ENCODE results near the gene INCA1. TPM values are rescaled to one million over a fixed set of nuclear protein-coding genes. Genes with fewer than 3 reads are reported as not detected.
A peak's percentile ranks its signal among the peaks of the same experiment; 100 is the strongest.

The INCA1 gene
- total RNA-seq, 1 donor from 2014 or later, result 0.43 TPM

DNA sequence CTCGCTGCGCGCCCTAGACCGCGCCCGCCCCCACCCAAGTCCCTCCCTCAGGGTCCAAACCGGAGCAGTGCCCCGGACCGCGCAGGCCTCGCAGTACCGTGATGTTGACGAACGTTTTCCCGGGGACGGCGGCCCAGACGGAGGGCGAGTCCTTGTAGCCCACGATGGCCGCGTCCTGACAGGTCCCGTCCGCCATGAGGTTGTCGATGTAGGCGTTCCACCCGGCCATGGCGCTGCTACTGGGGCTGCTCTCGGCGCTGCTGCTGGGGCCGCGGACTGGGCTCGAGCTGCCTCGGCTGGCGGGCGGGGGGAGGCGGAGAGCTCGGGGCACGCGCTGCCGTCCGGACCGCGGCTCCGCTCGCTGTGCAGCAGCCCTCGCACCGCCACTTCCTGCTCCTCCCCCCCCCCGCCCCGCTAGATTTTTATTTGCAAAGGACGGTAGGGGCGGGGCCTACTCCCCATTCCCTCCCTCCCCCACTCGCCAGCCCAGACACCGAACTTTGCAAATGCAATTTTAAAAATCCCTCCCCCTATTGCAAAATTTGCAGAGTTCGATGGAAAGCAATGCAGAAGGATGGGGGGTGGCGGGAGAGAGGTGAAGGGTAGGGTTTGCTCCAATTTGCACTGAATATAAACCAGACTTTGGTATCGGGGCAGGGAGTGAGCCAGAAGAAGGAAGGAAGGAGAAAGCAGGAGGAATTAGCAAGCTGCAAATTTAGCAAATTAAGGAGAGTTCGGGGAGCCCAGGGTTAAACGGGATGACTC is 49.0 kb downstream of the INCA1 start, which contains the start of gene PFN1:
Gene PFN1 (minus strand): TSS at position 365 of the 765 bp plus-strand sequence. CDS start 136 bp downstream, at position 229.
- DNase-seq (ENCODE audit: low spot score), result peak; percentile 87
- Mint-ChIP-seq H3K27me3 (ENCODE audit: low read depth) (no peaks in the 10 kb centered on the region), H3K27ac (peak within 1 kb of the TSS; percentile 100), H3K36me3 (ENCODE audit: low read depth) (peaks cover 42% of the 10 kb centered on the region), H3K4me1 (ENCODE audit: low read depth) (peaks cover 40% of the 10 kb centered on the region), H3K9me3 (no peaks in the 10 kb centered on the region), H3K4me3 (ENCODE audit: low read depth) (peak within 1 kb of the TSS; percentile 100)
- intact Hi-C loops (cut with micrococcal nuclease), result loop anchor here (1.0 to 10.0 kb wide), 4 partner anchors 8 to 584 kb away; partner anchors contain the start of genes ARRB2, RNF167, SLC25A11 and SPAG7

DNA sequence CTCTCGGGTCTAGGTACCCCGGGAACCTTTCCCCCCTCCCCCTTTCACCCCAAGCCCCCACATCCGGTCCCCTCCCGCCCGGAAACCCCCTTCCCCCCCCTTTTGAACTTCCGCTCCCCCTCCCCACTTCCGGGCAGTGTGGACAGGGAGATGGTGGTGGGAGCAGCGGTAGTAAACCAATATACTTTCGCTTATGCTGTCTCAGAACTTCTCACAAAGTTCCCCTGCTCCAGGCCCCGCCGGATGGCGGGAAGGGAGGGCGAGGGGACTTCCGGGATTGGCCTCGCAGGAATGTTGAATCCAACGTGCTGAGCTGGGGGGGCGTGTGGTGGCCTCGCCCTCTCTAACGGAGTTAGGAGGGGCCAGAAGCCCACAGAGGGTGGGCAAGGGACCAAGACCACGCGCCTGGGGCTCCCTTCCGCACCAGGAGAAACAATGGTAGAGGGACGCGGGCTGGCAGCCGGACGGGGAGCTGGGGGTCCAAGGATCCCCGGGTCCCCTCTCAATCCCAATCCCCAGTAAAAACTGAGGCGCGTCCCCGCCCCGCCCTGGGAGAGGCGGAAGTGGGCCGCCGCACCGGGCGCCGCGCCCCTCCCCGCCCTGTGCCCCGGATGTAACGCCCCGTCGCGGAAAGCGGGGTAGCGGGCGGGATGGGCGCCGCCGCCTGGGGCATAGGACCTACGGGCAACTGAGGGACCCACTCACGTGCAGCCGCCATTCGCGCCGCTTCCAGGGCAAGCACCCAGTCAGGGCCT is 49.7 kb downstream of the INCA1 start:
- peak; percentile 69 for DNase-seq (ENCODE audit: low spot score)
- H3K27me3 Mint-ChIP-seq (ENCODE audit: low read depth), result no peaks in the 10 kb centered on the region
- intact Hi-C loops (cut with micrococcal nuclease), result loop anchor here (1.0 to 10.0 kb wide), 4 partner anchors 7 to 583 kb away; partner anchors contain the start of genes ARRB2, RNF167, SLC25A11 and SPAG7
- peak overlapping the region; percentile 95 for H3K27ac Mint-ChIP-seq
- peak overlapping the region; percentile 100 for H3K4me3 Mint-ChIP-seq (ENCODE audit: low read depth)
- no peaks in the 10 kb centered on the region for H3K9me3 Mint-ChIP-seq
- peaks cover 50% of the 10 kb centered on the region for H3K36me3 Mint-ChIP-seq (ENCODE audit: low read depth)
- H3K4me1 Mint-ChIP-seq (ENCODE audit: low read depth), result peaks cover 45% of the 10 kb centered on the region

DNA sequence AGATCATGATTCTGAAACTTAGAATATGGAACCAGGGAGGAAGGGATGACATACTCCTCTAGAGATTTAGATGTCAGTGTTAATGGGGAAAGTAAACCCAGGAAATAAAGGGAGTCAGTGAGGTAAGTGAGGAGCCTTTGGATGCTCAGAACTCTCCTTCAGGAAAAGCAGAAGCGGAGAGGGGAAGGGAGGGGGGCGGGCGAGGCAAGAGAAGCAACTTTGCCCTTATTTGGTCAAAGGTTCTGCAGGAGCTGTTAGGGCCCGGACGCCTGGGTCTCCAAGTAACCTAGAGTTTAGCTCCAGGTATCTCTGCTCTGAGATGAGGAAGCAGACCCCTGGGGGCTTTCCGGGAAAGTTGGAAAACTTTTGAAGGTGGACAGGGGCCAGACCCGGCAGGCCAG is 50.3 kb downstream of the INCA1 start:
- peaks cover 55% of the 10 kb centered on the region for H3K36me3 Mint-ChIP-seq (ENCODE audit: low read depth)

DNA sequence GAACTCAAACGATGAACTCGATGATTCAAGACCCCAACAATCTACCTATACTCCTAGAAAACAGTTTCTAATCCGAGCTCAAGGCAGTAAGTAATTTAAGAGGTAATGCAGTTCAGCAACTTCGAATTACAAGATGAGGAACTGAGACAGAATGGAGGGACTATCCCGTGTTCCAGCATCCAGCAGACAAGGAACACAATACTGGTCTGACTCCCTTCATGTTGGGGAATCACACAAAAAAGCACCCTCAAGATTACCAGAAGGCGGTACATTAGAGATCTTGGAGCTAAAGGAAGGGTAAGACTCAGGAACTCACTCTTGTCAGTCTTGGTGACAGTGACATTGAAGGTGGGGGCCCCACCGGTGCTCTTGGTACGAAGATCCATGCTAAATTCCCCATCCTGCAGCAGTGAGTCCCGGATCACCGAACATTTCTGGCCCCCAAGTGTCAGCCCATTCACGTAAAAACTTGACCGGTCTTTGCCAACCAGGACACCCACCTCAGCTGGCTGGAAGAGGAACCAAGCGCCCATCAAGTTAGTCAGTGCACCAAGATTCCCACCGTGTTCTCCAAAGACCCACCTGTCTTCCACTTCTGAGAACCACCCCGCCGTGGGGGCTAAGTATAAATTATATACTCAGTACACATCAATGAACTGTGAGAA is 50.9 kb downstream of the INCA1 start:
- Mint-ChIP-seq H3K4me1 (ENCODE audit: low read depth) (peaks cover 56% of the 10 kb centered on the region), H3K9me3 (no peaks in the 10 kb centered on the region), H3K27ac (peak overlapping the region; percentile 95), H3K27me3 (ENCODE audit: low read depth) (no peaks in the 10 kb centered on the region), H3K4me3 (ENCODE audit: low read depth) (peak overlapping the region; percentile 100), H3K36me3 (ENCODE audit: low read depth) (peaks cover 61% of the 10 kb centered on the region)
- intact Hi-C loops (cut with micrococcal nuclease), result loop anchor here (10.0 kb wide), 1 partner anchor 582 kb away; the partner anchor contains the start of gene UBE2G1
- no peak for DNase-seq (ENCODE audit: low spot score)

More for the DNA sequence above, 50.3 kb downstream of the INCA1 start:
- Mint-ChIP-seq H3K9me3 (no peaks in the 10 kb centered on the region), H3K27ac (peak overlapping the region; percentile 95), H3K4me3 (ENCODE audit: low read depth) (peak overlapping the region; percentile 100), H3K27me3 (ENCODE audit: low read depth) (no peaks in the 10 kb centered on the region), H3K4me1 (ENCODE audit: low read depth) (peaks cover 51% of the 10 kb centered on the region)
- intact Hi-C loops (cut with micrococcal nuclease), result loop anchor here (10.0 kb wide), 1 partner anchor 582 kb away; the partner anchor contains the start of gene UBE2G1
- no peak for DNase-seq (ENCODE audit: low spot score)

DNA sequence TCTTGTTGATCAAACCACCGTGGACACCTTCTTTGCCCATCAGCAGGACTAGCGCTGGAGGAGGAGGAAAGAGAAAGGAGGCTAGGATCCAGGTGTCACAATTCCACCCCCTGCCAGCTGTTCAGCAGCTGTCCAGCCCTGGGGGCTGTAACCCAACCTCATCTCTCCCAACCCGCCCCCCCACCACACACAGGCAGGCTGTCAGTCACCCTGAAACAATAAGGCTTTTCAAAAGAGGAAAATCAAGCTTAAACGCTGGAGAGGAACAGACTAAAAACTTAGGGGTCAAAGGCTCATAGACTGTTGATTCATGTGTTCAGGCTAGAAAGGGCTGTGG is 51.4 kb downstream of the INCA1 start:
- peak overlapping the region; percentile 95 for H3K27ac Mint-ChIP-seq
- H3K36me3 Mint-ChIP-seq (ENCODE audit: low read depth), result peaks cover 66% of the 10 kb centered on the region
- intact Hi-C loops (cut with micrococcal nuclease), result loop anchor here (2.0 to 10.0 kb wide), 2 partner anchors 37 to 581 kb away; partner anchors contain the start of gene UBE2G1

DNA sequence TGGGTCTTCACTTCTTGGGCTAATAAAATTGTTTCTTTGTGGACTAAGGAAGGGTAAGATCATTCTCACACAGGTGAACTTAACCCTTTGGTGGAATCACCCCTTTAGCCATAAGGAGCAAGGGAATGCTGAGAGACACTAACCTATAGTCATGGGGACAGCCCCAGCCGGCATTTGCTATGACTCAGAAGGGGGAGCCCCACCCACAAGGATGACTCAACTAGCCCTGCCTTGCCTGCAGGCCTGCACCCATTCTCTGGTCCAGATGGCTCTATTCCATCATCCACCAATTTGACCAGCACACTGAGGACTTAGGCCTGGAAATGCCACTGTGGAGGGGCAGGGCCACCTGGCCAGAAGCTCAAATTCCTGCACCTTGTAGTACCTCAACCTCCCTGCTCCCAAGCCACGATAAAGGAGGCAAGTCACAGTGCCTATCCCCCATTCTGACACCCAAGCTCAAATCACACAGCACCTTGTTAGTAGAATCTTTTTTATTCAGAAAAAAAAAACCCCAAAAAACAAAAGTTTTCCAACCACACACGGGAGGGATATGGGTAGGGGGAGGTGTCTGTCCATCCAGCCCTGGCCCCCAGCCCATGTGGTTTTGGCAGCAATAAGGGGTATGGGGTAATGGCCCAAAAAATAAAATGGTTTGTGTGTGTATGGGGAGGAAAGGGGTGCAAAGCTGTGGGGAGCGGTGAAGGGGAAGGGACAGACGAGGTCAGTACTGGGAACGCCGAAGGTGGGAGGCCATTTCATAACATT is 52.0 kb downstream of the INCA1 start:
- peak; percentile 76 for DNase-seq (ENCODE audit: low spot score)
- Mint-ChIP-seq H3K4me1 (ENCODE audit: low read depth) (peaks cover 52% of the 10 kb centered on the region), H3K4me3 (ENCODE audit: low read depth) (peak overlapping the region; percentile 100), H3K36me3 (ENCODE audit: low read depth) (peaks cover 72% of the 10 kb centered on the region), H3K27me3 (ENCODE audit: low read depth) (no peaks in the 10 kb centered on the region), H3K27ac (peak overlapping the region; percentile 92), H3K9me3 (no peaks in the 10 kb centered on the region)
- intact Hi-C loops (cut with micrococcal nuclease), result loop anchor here (2.0 to 10.0 kb wide), 2 partner anchors 37 to 581 kb away; partner anchors contain the start of gene UBE2G1

More for the DNA sequence above, 51.4 kb downstream of the INCA1 start:
- Mint-ChIP-seq H3K4me1 (ENCODE audit: low read depth) (peaks cover 56% of the 10 kb centered on the region), H3K9me3 (no peaks in the 10 kb centered on the region), H3K4me3 (ENCODE audit: low read depth) (peak overlapping the region; percentile 100), H3K27me3 (ENCODE audit: low read depth) (no peaks in the 10 kb centered on the region)
- DNase-seq (ENCODE audit: low spot score), result no peak

DNA sequence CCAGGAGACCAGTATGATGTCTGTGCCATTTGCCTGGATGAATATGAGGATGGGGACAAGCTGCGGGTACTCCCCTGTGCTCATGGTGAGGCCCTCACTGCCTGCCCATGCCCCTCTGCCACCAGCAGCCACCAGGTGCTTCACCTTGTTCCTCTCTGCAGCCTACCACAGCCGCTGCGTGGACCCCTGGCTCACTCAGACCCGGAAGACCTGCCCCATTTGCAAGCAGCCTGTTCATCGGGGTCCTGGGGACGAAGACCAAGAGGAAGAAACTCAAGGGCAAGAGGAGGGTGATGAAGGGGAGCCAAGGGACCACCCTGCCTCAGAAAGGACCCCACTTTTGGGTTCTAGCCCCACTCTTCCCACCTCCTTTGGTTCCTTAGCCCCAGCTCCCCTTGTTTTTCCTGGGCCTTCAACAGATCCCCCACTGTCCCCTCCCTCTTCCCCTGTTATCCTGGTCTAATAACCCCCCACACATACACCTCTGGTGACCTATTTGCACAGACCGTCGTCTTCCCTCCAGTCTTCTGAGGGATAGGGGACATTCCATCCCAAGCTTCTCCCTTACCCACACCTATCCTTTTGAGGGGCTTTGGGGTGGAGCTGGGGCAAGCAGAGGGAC is 52.7 kb downstream of the INCA1 start:
- Mint-ChIP-seq H3K27ac (peak overlapping the region; percentile 92), H3K4me1 (ENCODE audit: low read depth) (peaks cover 52% of the 10 kb centered on the region), H3K9me3 (no peaks in the 10 kb centered on the region), H3K27me3 (ENCODE audit: low read depth) (no peaks in the 10 kb centered on the region), H3K36me3 (ENCODE audit: low read depth) (peaks cover 76% of the 10 kb centered on the region), H3K4me3 (ENCODE audit: low read depth) (peak overlapping the region; percentile 100)
- intact Hi-C loops (cut with micrococcal nuclease), result loop anchor here (2.0 to 10.0 kb wide), 2 partner anchors 36 to 580 kb away; partner anchors contain the start of gene UBE2G1
- no peak for DNase-seq (ENCODE audit: low spot score)

DNA sequence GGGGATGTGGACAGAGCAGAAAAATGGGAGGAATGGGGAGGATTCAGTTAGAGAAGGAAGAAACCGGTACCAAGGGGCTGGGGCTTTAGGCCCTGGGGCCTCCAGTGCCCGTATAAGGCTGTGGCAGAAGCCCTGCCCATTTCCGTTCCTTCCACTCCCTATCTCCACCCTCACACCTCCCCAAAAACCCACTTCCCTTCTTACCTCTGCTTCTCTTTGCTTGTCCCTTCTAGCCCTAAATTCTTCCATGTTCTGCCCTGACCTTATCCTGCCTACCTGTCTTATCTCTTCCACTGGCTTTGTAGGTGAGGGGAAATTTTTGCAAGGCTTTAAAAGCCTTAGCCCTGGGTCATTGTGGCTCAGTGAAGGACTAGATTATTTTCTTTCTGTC is 53.2 kb downstream of the INCA1 start:
- peak; percentile 66 for DNase-seq (ENCODE audit: low spot score)
- H3K36me3 Mint-ChIP-seq (ENCODE audit: low read depth), result peaks cover 78% of the 10 kb centered on the region
- no peaks in the 10 kb centered on the region for H3K9me3 Mint-ChIP-seq
- H3K27ac Mint-ChIP-seq, result peak overlapping the region; percentile 92
- peaks cover 52% of the 10 kb centered on the region for H3K4me1 Mint-ChIP-seq (ENCODE audit: low read depth)
- H3K27me3 Mint-ChIP-seq (ENCODE audit: low read depth), result no peaks in the 10 kb centered on the region
- intact Hi-C loops (cut with micrococcal nuclease), result loop anchor here (2.0 to 10.0 kb wide), 2 partner anchors 35 to 579 kb away; partner anchors contain the start of gene UBE2G1
- H3K4me3 Mint-ChIP-seq (ENCODE audit: low read depth), result peak overlapping the region; percentile 100

DNA sequence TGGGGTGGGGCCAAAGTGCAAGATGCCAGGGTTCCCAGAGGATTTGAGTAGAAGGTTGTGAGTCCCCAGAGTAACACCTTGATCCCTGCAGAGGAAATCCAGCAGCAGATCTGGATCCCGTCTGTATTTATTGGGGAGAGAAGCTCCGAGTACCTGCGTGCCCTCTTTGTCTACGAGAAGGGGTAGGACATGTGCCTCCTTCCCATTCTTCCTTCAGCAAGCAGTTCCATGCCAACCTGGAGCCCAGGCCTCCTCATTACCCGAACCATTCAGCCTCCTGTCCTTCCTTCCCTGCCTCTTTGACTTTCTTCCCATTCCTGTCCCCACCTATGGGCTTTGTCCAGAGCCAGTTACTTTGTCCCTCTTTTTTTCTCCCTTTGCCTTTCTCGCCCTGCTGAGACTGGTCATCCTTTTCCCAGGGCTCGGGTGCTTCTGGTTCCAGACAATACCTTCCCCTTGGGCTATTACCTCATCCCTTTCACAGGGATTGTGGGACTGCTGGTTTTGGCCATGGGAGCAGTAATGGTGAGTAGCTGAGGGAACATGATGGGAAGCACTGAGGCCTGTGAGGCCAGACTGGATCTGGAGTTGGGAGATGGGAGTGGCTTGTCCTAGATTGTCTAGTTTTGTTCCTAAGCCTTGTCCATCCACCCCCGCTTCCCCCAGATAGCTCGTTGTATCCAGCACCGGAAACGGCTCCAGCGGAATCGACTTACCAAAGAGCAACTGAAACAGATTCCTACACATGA is 54.4 kb downstream of the INCA1 start:
- peaks cover 89% of the 10 kb centered on the region for H3K36me3 Mint-ChIP-seq (ENCODE audit: low read depth)
- H3K4me1 Mint-ChIP-seq (ENCODE audit: low read depth), result peaks cover 60% of the 10 kb centered on the region
- peak overlapping the region; percentile 100 for H3K4me3 Mint-ChIP-seq (ENCODE audit: low read depth)
- H3K27ac Mint-ChIP-seq, result peak overlapping the region; percentile 7
- intact Hi-C loops (cut with micrococcal nuclease), result loop anchor here (10.0 kb wide), 1 partner anchor 578 kb away; the partner anchor contains the start of gene UBE2G1
- no peak for DNase-seq (ENCODE audit: low spot score)
- no peaks in the 10 kb centered on the region for H3K9me3 Mint-ChIP-seq
- no peaks in the 10 kb centered on the region for H3K27me3 Mint-ChIP-seq (ENCODE audit: low read depth)

DNA sequence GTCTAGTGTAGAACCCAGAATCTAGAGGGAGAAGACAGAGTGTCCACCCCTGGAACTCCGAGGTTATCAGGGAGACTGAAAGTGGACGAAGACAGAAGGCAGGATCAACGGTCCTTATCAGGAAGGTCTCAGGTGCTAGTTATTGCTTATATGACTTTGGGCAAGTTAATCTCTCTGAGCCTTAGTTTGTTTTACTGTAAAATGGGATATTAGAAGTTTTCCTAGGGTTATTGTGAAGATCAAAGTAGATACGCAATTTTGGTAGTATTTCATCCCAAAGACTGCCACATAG is 56.1 kb downstream of the INCA1 start:
- peak overlapping the region; percentile 87 for H3K27ac Mint-ChIP-seq
- peak overlapping the region; percentile 100 for H3K4me3 Mint-ChIP-seq (ENCODE audit: low read depth)
- H3K27me3 Mint-ChIP-seq (ENCODE audit: low read depth), result no peaks in the 10 kb centered on the region

More for the DNA sequence above, 56.1 kb downstream of the INCA1 start:
- peaks cover 88% of the 10 kb centered on the region for H3K36me3 Mint-ChIP-seq (ENCODE audit: low read depth)
- DNase-seq (ENCODE audit: low spot score), result no peak
- intact Hi-C loops (cut with micrococcal nuclease), result loop anchor here (2.0 to 10.0 kb wide), 3 partner anchors 56 to 576 kb away; partner anchors contain the start of genes ARRB2, INCA1, KIF1C and UBE2G1
- peaks cover 57% of the 10 kb centered on the region for H3K4me1 Mint-ChIP-seq (ENCODE audit: low read depth)
- no peaks in the 10 kb centered on the region for H3K9me3 Mint-ChIP-seq
